B cell (primary cell): ENCODE results near the gene GMPS.

ENCODE experiments used
- CTCF ChIP-seq: fragments of 200-600 bp; IDR thresholded peaks from one replicate; pipeline ENCODE4 v1.8.0; 2022; ENCODE audit warnings: antibody characterized with exemption, mild to moderate bottlenecking
- EZH2 ChIP-seq: IDR thresholded peaks from 2 replicates; pipeline ENCODE4 v1.6.1; 2012; ENCODE audit warnings: borderline replicate concordance, low read depth, mild to moderate bottlenecking, moderate library complexity, low read length; ENCODE audit not compliant: insufficient read depth, poor library complexity, severe bottlenecking

DNA sequence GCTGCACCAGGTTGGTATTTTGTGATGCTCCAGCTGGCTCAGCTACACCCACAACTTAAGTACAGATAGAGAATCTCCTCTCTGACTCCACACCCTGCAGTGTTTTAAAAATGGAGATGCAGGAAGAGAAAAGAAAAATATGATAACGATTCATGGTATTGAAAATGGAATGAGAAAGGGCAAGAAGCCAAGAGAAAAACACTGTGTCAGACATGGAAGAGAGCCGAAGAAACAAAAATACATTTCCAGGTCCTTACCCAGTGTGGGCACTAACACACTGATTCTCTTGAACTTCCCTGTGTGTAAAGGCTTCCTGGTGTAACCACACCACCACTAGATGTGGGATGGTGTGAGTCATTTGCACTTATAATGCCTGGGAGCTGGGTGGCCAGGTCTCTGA lies 93.1 kb downstream of the GMPS start:
- TF ChIP-seq CTCF (no peak), EZH2 (no peak)
